Brain microvascular endothelial cell (primary cell): Measurements from ENCODE around the gene RSU1.
"Not testable (repeated sequence)": the region's sequence is repeated elsewhere in the genome, so short reads cannot be mapped to it uniquely, and the experiment has no call there.

Source experiments
- DNase-seq: peaks from one replicate; pipeline ENCODE4 v3.0.0-alpha.2; 2020
- H3K27ac ChIP-seq: fragments of 250-450 bp; sonication (Bioruptor Pico); 2 replicates; pipeline ENCODE4 v1.5.1; 2020; ENCODE audit warnings: mild to moderate bottlenecking, moderate library complexity
- H3K27me3 ChIP-seq: fragments of 250-450 bp; sonication (Bioruptor Pico); replicated peaks from 2 replicates; pipeline ENCODE4 v1.5.1; 2020; ENCODE audit warnings: mild to moderate bottlenecking
- H3K36me3 ChIP-seq: fragments of 250-450 bp; sonication (Bioruptor Pico); replicated peaks from 2 replicates; pipeline ENCODE4 v1.5.1; 2020; ENCODE audit warnings: mild to moderate bottlenecking
- H3K4me3 ChIP-seq: 2 replicates; pipeline ENCODE4 v1.5.1; 2011; ENCODE audit warnings: low read depth, mild to moderate bottlenecking, control low read depth, low read length, moderate library complexity
- in situ Hi-C: cut with HindIII; loops from 2 replicates; pipeline ENCODE4 v1.10.0; 2017; ENCODE audit warnings: low sequenced_read_pairs, low pct_ligation_motif_present
- TF ChIP-seq, protein P1 (sequence below): IDR thresholded peaks from 2 replicates; pipeline ENCODE4 v1.5.1; 2011; ENCODE audit warnings: low read depth, mild to moderate bottlenecking, moderate library complexity, low read length, control low read depth, inconsistent platforms; ENCODE audit errors: missing control alignments

RSU1 gene

DNA sequence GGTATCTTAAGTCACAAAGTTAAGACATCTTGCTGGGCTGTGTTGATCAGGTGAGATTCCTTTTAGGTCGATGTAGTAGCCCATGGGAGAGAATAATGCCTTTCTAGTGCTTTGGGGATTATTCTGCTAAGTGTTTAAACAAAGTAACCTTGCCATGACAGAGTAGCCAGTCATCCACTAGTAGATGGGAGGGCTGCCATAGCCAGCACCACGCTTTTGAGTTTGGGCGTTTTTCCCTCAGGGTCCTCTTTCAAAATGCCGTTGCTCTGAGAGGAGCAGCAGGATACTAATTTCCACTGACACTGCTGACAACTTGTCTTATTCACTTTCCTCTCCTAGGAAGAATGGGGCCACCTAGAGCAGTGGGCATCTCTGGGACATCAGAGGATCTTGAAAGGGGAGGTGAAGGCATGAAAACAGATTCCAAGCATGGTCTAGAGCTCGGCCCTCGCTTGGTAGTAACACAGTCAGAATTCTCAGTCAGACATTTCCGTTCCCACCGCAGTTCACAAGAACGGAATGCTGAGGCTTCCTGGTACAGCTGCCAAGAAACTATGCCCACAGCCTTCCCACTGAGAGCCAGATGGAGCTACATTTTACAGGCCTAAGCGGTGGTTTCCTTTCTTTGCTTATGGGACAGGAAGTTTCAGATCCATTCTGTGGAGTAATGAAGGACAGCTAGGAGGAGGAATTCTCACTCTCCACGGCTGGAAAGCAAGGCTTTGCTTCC lies 15.3 kb upstream of the RSU1 start:
- no peak overlapping the region for H3K4me3 ChIP-seq
- no peaks in the 10 kb centered on the region for H3K27me3 ChIP-seq
- DNase-seq = peak; percentile 95
- H3K36me3 ChIP-seq = no peaks in the 10 kb centered on the region
- in situ Hi-C loops = no loop called here
- H3K27ac ChIP-seq = peak overlapping the region; percentile 84
- TF ChIP-seq, protein P1, sequence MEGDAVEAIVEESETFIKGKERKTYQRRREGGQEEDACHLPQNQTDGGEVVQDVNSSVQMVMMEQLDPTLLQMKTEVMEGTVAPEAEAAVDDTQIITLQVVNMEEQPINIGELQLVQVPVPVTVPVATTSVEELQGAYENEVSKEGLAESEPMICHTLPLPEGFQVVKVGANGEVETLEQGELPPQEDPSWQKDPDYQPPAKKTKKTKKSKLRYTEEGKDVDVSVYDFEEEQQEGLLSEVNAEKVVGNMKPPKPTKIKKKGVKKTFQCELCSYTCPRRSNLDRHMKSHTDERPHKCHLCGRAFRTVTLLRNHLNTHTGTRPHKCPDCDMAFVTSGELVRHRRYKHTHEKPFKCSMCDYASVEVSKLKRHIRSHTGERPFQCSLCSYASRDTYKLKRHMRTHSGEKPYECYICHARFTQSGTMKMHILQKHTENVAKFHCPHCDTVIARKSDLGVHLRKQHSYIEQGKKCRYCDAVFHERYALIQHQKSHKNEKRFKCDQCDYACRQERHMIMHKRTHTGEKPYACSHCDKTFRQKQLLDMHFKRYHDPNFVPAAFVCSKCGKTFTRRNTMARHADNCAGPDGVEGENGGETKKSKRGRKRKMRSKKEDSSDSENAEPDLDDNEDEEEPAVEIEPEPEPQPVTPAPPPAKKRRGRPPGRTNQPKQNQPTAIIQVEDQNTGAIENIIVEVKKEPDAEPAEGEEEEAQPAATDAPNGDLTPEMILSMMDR = no peak

DNA sequence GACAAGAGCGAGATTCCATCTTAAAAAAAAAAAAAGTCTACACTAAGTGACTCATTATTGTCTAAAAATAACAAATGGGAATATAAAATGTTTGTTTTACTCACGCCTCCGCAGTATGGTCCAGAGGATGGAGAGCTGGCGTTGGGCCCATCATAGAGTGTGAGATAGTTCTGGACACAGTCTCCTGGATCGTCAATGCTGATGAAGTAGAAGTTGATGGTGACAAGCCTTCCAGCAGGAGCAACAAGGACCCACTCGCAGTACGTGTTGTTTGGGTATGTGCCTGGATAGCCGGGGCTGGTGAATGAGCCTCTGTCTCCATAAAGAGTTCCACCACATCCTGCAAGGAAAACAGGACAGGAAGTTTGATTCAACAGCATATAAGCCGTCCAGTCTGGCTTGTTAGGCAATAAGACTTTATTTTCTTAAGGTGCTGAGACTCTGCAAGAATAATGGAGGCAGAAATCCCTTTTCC lies 11.5 kb upstream of the RSU1 start:
- Histone ChIP-seq H3K27ac (peak overlapping the region; percentile 92), H3K36me3 (no peaks in the 10 kb centered on the region), H3K27me3 (no peaks in the 10 kb centered on the region), H3K4me3 (peak overlapping the region; percentile 32)
- in situ Hi-C loops = no loop called here
- peak; percentile 94 for DNase-seq
- TF ChIP-seq, protein P1 = no peak

DNA sequence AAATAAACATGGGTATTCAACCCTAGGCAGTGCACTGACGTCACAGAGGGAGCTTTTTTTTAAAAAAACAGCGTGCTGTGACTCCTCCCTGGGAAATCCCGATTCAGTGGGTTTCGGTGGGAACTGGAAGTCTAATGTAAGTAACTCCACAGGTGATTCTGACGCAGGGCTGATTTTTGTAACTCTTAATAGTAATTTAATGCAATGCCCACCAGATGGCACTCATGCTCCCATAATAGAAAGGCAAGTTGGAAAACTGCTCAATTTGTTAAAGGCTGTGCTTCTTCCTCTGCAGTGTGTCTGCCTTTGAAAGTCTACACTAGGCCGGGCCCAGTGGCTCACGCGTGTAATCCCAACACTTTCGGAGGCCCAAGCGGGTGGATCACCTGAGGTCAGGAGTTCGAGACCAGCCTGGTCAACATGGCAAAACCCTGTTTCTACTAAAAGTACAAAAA lies 10.9 kb upstream of the RSU1 start:
- H3K27ac ChIP-seq = peak overlapping the region; percentile 92
- DNase-seq = peak; percentile 74
- no peak overlapping the region for H3K4me3 ChIP-seq
- no peaks in the 10 kb centered on the region for H3K27me3 ChIP-seq
- no peaks in the 10 kb centered on the region for H3K36me3 ChIP-seq
- TF ChIP-seq, protein P1 = peak; percentile 61
- in situ Hi-C loops = no loop called here

DNA sequence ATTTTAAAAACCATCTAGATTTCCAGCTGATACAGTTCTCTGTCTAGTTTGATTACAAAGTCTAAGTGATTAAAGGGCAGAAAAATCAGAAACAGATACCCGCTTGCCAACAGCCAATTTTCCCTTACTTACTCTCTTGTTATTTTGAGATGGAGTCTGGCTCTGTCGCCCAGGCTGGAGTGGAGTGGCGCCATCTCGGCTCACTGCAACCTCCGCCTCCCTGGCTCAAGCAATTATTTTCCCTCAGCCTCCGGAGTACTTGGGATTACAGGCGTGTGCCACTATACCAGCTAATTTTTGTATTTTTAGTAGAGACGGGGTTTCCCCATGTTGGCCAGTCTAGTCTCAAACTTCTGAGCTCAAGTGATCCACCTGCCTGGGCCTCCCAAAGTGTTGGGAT lies 10.2 kb upstream of the RSU1 start:
- in situ Hi-C loops, DNase-seq, H3K36me3 ChIP-seq, H3K4me3 ChIP-seq, H3K27ac ChIP-seq, H3K27me3 ChIP-seq: not testable (repeated sequence)

DNA sequence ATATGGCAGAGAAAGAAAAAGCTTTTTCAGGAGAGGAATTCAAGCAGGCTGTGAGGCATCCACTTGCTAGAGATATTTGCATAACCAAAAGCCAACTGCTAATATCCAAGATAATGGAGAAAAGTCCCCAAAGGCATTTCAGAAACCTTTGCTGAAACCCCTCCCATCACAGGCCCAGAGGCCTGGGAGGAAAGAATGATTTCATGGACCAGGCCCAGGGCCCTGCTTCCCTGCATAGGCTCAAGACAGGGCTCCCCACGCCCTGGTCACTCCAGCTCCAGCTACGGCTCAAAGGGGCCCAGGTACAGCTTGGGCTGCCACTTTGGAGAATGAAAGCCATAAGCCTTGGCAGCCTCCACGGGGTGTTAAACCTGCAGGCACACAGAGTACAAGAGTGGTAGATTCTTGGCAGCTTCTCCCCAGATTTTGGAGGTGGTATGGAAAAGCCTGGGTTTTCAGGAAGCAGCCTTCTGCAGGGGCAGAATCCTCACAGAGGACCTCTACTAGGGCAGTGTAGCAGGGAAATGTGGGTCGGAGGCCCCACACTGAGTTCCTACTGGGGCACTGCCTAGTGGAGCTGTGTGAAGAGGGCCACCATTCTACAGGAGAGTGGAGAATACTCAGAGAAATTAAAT lies 5.6 kb upstream of the RSU1 start:
- Histone ChIP-seq H3K27ac (no peak overlapping the region), H3K27me3 (no peaks in the 10 kb centered on the region), H3K36me3 (no peaks in the 10 kb centered on the region), H3K4me3 (no peak overlapping the region)
- in situ Hi-C loops = no loop called here
- TF ChIP-seq, protein P1 = no peak
- DNase-seq = no peak

DNA sequence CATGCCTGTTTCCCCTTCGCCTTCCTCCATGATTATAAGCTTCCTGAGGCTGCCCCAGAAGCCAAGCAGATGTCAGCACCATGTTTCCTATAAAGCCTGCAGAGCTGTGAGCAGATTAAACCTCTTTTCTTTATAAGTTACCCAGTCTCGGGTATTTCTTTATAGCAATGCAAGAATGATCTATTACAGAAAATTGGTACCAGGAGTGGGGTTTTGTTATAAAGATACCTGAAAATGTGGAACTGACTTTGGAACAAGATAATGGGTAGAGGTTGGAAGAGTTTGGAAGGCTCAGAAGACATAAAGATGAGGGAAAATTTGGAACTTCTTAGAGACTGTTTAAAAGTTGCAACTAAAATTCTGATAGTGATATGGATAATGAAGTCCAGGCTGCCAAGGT lies 4.8 kb upstream of the RSU1 start:
- Histone ChIP-seq H3K4me3 (no peak overlapping the region), H3K36me3 (no peaks in the 10 kb centered on the region), H3K27ac (no peak overlapping the region), H3K27me3 (no peaks in the 10 kb centered on the region)
- DNase-seq = no peak
- in situ Hi-C loops = no loop called here
- TF ChIP-seq, protein P1 = no peak
